Activated T-cell treated with anti-CD3 and anti-CD28 coated beads, Interleukin-2, amount 50 U/mL, for 24 hours (primary cell): ENCODE measurements around the gene FBLN7.
A peak's percentile ranks its signal among the peaks of the same experiment; 100 is the strongest.
"Not testable (repeated sequence)": the region's sequence is repeated elsewhere in the genome, so short reads cannot be mapped to it uniquely, and the experiment has no call there.

Experiments used
- DNase-seq: peaks from one replicate; pipeline ENCODE4 v3.0.0-alpha.2; 2020
- H3K27ac Mint-ChIP-seq: 2 replicates; pipeline ENCODE4 v1.8.0; 2020; ENCODE audit warnings: mild to moderate bottlenecking, mixed read lengths
- H3K27me3 Mint-ChIP-seq: 2 replicates; pipeline ENCODE4 v1.8.0; 2020; ENCODE audit warnings: mixed read lengths
- H3K36me3 Mint-ChIP-seq: 2 replicates; pipeline ENCODE4 v1.8.0; 2020; ENCODE audit warnings: low read depth, mixed read lengths
- H3K4me1 Mint-ChIP-seq: 2 replicates; pipeline ENCODE4 v1.8.0; 2020; ENCODE audit warnings: low read depth, mixed read lengths
- H3K4me3 Mint-ChIP-seq: 2 replicates; pipeline ENCODE4 v1.8.0; 2020; ENCODE audit warnings: mild to moderate bottlenecking, moderate library complexity, mixed read lengths
- H3K9me3 Mint-ChIP-seq: 2 replicates; pipeline ENCODE4 v1.8.0; 2020; ENCODE audit warnings: mixed read lengths

Gene FBLN7

DNA sequence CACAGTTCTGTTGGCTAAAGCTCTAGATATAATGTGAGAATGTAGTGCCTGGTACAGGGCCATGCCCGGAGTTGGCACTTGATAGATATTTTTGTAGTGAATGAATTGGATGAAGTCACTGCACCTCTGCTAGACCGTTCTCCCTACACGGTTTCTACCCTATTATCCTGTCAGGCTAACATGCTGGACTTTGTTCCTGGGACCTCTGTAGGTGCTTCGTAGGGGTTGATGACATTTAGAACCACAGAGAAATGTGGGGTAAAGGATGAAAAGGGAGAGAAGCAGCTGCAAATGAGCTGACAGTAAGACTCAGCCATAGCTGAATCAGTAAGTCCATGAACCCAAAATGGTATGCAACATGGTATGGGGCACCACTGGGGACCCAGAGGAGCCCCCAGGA, 4.1 kb upstream of the FBLN7 start:
- Mint-ChIP-seq H3K27me3 (peaks cover 20% of the 10 kb centered on the region), H3K27ac (no peak overlapping the region)

GRCh38 chr2:112136096-112136495, 2.1 kb upstream of the FBLN7 start:
- Mint-ChIP-seq H3K36me3 (no peaks in the 10 kb centered on the region), H3K4me3 (no peak overlapping the region), H3K4me1 (peaks cover 16% of the 10 kb centered on the region), H3K27me3 (peaks cover 30% of the 10 kb centered on the region), H3K9me3 (peaks cover 8% of the 10 kb centered on the region), H3K27ac (no peak overlapping the region)
- no peak for DNase-seq

More for the DNA sequence above, 4.1 kb upstream of the FBLN7 start:
- H3K9me3 Mint-ChIP-seq, result peaks cover 8% of the 10 kb centered on the region
- peaks cover 14% of the 10 kb centered on the region for H3K4me1 Mint-ChIP-seq
- no peaks in the 10 kb centered on the region for H3K36me3 Mint-ChIP-seq
- no peak overlapping the region for H3K4me3 Mint-ChIP-seq
- DNase-seq, result no peak

DNA sequence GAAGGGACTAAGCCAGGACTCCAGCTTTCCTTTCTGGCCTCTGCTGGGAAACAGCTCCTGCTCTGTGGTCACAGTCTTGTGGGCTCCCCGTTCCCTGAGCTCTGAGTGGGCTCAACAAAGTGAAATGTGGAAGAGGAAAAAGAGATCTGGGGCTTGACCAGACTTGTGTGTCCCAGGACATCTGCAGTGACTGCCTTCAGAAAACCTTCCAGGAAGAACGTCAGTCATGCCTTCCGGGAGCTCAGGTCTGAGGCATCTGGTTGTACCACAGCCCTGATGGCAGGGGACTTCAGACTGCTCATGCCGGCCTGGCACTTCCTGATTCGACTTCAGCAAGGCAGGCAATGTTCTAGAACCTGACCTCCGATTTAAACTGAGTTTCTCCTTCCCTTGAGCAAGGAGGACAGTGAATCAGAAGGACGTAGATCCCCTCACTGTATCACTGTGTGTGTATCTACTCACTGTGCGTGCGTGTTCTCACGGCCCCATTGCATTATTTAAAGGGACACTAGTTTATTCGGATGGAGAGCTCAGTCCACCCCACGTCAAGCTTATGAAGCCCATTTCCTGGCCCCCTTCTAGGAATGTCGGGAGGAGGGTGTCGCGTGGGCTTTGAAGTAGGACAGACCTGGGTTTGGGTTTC, 548 bp upstream of the FBLN7 start:
- Mint-ChIP-seq H3K36me3 (no peaks in the 10 kb centered on the region), H3K27ac (peak overlapping the region; percentile 37), H3K4me3 (peak overlapping the region; percentile 51), H3K27me3 (peaks cover 38% of the 10 kb centered on the region), H3K9me3 (peaks cover 6% of the 10 kb centered on the region), H3K4me1 (peaks cover 12% of the 10 kb centered on the region)
- DNase-seq, result peak; percentile 46

DNA sequence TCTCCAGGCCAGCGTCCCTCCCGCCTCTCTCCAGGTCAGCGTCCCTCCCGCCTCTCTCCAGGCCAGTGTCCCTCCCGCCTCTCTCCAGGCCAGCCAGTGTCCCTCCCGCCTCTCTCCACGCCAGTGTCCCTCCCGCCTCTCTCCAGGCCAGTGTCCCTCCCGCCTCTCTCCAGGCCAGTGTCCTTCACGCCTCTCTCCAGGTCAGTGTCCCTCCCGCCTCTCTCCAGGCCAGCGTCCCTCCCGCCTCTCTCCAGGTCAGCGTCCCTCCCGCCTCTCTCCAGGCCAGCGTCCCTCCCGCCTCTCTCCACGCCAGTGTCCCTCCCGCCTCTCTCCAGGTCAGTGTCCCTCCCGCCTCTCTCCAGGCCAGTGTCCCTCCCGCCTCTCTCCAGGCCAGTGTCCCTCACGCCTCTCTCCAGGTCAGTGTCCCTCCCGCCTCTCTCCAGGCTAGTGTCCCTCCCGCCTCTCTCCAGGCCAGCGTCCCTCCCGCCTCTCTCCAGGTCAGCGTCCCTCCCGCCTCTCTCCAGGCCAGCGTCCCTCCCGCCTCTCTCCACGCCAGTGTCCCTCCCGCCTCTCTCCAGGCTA, 939 bp downstream of the FBLN7 start:
- Mint-ChIP-seq H3K27me3 (peaks cover 38% of the 10 kb centered on the region), H3K4me1 (peaks cover 10% of the 10 kb centered on the region)
- DNase-seq, H3K27ac Mint-ChIP-seq, H3K9me3 Mint-ChIP-seq, H3K36me3 Mint-ChIP-seq, H3K4me3 Mint-ChIP-seq: not testable (repeated sequence)

DNA sequence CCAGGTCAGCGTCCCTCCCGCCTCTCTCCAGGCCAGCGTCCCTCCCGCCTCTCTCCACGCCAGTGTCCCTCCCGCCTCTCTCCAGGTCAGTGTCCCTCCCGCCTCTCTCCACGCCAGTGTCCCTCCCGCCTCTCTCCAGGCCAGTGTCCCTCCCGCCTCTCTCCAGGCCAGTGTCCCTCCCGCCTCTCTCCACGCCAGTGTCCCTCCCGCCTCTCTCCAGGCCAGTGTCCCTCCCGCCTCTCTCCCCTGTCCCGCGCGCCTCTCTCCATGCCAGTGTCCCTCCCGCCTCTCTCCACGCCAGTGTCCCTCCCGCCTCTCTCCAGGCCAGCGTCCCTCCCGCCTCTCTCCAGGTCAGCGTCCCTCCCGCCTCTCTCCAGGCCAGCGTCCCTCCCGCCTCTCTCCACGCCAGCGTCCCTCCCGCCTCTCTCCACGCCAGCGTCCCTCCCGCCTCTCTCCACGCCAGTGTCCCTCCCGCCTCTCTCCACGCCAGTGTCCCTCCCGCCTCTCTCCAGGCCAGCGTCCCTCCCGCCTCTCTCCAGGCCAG, 1.5 kb downstream of the FBLN7 start:
- not testable (repeated sequence) for H3K27ac Mint-ChIP-seq, H3K4me3 Mint-ChIP-seq, H3K9me3 Mint-ChIP-seq, DNase-seq, H3K36me3 Mint-ChIP-seq
- peaks cover 38% of the 10 kb centered on the region for H3K27me3 Mint-ChIP-seq
- peaks cover 10% of the 10 kb centered on the region for H3K4me1 Mint-ChIP-seq

DNA sequence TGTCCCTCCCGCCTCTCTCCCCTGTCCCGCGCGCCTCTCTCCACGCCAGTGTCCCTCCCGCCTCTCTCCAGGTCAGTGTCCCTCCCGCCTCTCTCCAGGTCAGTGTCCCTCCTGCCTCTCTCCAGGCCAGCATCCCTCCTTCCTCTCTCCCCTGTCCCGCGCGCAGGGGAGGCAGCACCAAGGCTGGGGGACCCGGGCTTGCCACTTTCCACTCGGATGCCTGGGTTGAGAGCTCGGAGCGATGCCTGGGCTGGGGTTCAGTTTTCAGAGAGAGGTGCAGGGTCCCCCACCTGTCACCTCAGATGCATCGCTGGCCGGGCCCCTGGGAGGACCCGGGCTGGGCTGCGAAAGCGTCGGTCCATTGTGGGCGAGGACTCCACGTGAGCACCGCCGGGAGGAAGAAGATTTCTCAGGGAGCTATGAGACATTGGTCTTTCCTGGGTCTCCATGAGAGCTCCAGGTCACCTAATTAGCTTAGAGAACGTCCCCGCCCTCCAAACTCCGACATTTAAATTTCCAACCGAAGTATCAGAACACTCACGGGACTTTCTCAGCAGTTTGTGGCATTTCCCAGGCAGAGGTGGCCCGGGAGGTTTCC, 2.1 kb downstream of the FBLN7 start:
- H3K4me1 Mint-ChIP-seq, result peaks cover 10% of the 10 kb centered on the region
- peak overlapping the region; percentile 31 for H3K4me3 Mint-ChIP-seq
- H3K27me3 Mint-ChIP-seq, result peaks cover 38% of the 10 kb centered on the region
- no peak for DNase-seq
- no peak overlapping the region for H3K27ac Mint-ChIP-seq
- H3K36me3 Mint-ChIP-seq, result no peaks in the 10 kb centered on the region
- H3K9me3 Mint-ChIP-seq, result no peaks in the 10 kb centered on the region

DNA sequence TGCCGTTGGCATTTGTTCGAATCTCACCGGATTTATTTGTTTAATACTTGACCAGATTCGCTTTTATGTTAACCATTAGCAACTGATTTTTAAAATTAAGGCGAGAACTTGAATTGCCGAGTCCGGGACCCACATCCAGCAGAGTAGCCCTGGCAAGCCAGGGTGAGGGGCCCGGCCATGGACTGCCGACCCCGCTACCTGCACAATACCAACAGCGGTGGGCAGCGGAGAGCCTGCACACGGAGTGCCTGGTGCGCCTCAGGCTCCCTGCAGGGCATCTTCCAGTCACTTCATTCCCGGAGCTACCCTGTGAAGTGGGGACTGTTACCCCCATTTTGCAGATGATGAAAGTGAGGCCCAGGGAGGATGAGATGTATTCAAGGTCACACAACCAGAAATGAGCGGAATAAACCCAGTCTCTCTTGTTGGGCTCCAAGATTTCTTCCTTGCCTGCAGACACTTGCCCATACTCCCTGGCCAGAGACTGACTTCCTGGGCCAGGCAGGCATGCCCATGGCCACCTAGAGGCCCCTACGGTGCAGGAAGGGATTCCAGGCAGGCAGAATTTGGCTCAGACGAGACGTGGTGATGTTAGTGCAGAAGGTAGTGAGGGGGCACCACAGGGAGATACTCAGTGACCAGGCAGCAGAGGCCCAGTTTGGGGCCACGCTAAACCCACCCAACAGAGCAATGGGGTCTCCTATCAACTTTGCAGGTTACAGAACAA, 2.9 kb downstream of the FBLN7 start:
- Mint-ChIP-seq H3K36me3 (no peaks in the 10 kb centered on the region), H3K27ac (no peak overlapping the region), H3K27me3 (peaks cover 38% of the 10 kb centered on the region), H3K4me1 (peaks cover 10% of the 10 kb centered on the region), H3K9me3 (no peaks in the 10 kb centered on the region), H3K4me3 (no peak overlapping the region)
- no peak for DNase-seq

- peaks cover 10% of the 10 kb centered on the region for H3K4me1 Mint-ChIP-seq
- H3K27me3 Mint-ChIP-seq, result peaks cover 34% of the 10 kb centered on the region
- no peaks in the 10 kb centered on the region for H3K9me3 Mint-ChIP-seq
- H3K4me3 Mint-ChIP-seq, result no peak overlapping the region
- H3K36me3 Mint-ChIP-seq, result no peaks in the 10 kb centered on the region
- H3K27ac Mint-ChIP-seq, result no peak overlapping the region
- DNase-seq, result no peak
Observed at GRCh38 chr2:112141626-112142007, 3.4 kb downstream of the FBLN7 start.

DNA sequence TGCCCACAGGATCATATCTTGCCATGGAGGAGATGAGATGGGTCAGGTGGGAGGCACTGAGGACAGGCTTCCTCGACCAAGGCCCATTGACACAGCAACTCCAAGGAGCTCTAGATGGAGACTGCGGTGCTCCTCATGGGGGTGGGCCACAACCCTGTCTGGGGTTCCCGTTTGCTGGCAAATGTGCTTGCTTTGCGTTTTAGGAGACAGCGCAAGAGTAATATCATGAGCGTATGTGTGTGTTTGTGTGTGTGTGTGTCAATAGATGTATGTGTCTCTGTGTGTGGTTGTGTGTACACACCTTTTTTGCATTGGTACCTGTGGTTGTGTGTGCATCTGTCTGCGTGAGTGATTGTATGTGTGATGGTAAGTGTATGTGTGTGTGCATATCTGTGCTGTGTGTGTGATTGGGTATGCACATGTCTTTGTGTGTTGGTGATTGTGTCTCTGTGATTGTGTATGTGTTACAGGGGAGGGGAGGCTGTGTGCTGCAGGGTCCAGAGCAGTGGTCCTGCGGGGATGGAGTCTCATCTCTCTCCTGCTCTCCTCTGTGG, 4.4 kb downstream of the FBLN7 start:
- Mint-ChIP-seq H3K27ac (no peak overlapping the region), H3K4me3 (no peak overlapping the region), H3K4me1 (peaks cover 7% of the 10 kb centered on the region), H3K27me3 (peaks cover 25% of the 10 kb centered on the region), H3K9me3 (no peaks in the 10 kb centered on the region), H3K36me3 (no peaks in the 10 kb centered on the region)
- no peak for DNase-seq

DNA sequence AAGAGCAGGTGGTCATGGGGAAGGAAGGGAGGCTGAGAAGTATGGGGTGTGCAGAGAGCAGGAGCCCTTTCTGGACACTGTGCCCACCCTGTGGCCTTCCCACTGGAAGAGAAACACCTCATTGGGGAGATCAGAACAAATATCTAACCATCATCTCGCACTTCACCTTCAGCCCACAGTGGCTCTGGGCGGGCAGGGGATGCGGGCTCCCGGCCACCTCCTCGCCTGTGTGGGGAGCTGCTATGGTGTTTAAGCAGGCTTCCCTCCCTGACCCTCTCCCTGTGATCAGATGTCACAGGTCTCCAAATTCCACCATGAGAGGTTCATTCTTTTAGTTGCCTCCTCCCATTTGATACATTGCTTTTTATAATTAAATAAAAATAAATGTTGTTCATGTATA, 5.0 kb downstream of the FBLN7 start:
- Mint-ChIP-seq H3K4me1 (peaks cover 3% of the 10 kb centered on the region), H3K27me3 (peaks cover 21% of the 10 kb centered on the region), H3K9me3 (no peaks in the 10 kb centered on the region), H3K36me3 (no peaks in the 10 kb centered on the region), H3K27ac (no peak overlapping the region), H3K4me3 (no peak overlapping the region)
- DNase-seq, result no peak

DNA sequence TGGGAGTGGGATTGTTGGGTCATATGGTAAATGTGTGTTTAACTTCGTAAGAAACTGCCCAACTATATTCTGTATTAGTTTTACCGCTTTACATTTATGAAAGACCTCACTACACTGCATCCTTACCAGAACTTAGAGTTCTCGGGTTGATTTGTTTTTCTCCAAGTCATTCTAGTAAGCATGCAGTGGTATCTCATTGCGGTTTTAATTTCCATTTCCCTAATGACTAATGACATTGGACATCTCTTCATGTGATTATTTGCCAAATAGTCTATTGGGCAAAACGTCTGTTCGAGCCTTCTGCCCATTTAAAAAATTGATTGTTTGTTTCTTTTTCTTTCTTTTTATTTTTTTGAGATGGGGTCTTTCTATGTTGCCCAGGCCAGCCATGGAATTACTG, 6.8 kb downstream of the FBLN7 start:
- Mint-ChIP-seq H3K36me3 (no peaks in the 10 kb centered on the region), H3K9me3 (no peaks in the 10 kb centered on the region), H3K4me3 (no peak overlapping the region), H3K27me3 (peaks cover 19% of the 10 kb centered on the region), H3K27ac (no peak overlapping the region), H3K4me1 (peaks cover 3% of the 10 kb centered on the region)
- no peak for DNase-seq

DNA sequence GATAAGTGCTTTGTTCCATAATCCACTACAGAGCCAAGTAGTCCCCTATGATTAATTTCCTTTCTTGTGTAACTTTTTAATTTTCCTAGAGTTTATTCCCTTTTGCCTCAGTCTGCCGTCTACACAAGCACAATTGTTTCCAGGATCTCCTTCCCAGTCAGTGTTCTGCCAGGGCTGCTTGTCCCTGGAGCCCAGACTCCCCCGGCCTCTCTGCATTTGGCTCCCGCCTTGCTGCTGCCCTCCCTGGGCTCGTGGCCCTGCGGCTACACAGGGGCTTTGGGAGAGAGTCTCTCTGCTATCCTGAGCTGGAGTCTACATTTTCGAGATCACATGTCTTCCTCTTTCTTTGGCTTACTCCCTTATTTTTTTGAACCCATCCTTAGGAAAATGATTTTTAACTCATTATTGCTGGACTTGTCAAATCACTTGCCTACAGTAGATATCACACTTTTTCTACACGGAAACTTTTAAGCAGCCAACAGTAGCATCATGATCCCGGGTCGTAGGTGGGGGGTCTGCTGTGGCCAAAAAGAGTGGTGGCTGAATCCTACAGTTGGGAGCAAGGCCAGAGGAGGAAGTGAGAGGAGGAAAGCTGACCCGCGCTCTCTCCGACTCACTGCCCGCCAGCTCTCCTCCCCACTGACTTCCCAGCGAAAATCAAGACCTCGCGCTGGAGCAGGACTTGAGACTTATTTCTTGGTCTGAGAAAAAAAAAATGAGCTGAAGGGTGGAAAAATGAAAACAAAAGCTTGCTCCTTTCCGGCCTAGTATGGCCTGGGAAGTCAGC, 9.4 kb downstream of the FBLN7 start:
- H3K27me3 Mint-ChIP-seq, result no peaks in the 10 kb centered on the region
- no peak overlapping the region for H3K27ac Mint-ChIP-seq
- no peaks in the 10 kb centered on the region for H3K36me3 Mint-ChIP-seq
- no peaks in the 10 kb centered on the region for H3K4me1 Mint-ChIP-seq
- no peaks in the 10 kb centered on the region for H3K9me3 Mint-ChIP-seq
- DNase-seq, result no peak
- H3K4me3 Mint-ChIP-seq, result no peak overlapping the region

GRCh38 chr2:112148477-112148876, 10.3 kb downstream of the FBLN7 start:
- Mint-ChIP-seq H3K27ac (no peak overlapping the region), H3K9me3 (no peaks in the 10 kb centered on the region), H3K4me3 (no peak overlapping the region), H3K36me3 (no peaks in the 10 kb centered on the region), H3K27me3 (no peaks in the 10 kb centered on the region), H3K4me1 (peaks cover 4% of the 10 kb centered on the region)
- DNase-seq, result no peak

- Mint-ChIP-seq H3K27ac (no peak overlapping the region), H3K4me1 (peaks cover 10% of the 10 kb centered on the region), H3K27me3 (no peaks in the 10 kb centered on the region), H3K9me3 (no peaks in the 10 kb centered on the region), H3K36me3 (no peaks in the 10 kb centered on the region), H3K4me3 (no peak overlapping the region)
- DNase-seq, result no peak
Observed at GRCh38 chr2:112149194-112149593, 11.0 kb downstream of the FBLN7 start.
